Neural cell (in vitro differentiated cells): ENCODE measurements around the gene ZNF468. TPM values are rescaled to one million over a fixed set of nuclear protein-coding genes. Genes with fewer than 3 reads are reported as not detected.
"Not testable (repeated sequence)": the region's sequence is repeated elsewhere in the genome, so short reads cannot be mapped to it uniquely, and the experiment has no call there.

Experiments used
- H2AFZ ChIP-seq: fragments of 200-600, 300-800 bp; sonication (generic), shearing (Covaris generic); 2 replicates; pipeline ENCODE4 v1.6.0; 2014; ENCODE audit warnings: low read depth, mild to moderate bottlenecking, antibody characterized with exemption, low read length, moderate library complexity
- H3F3A ChIP-seq: fragments of 200-600 bp; shearing (Covaris generic); 2 replicates; pipeline ENCODE4 v1.6.1; 2016; ENCODE audit warnings: mild to moderate bottlenecking, moderate library complexity, mixed read lengths, antibody characterized with exemption, low read length; ENCODE audit not compliant: insufficient read depth, poor library complexity, severe bottlenecking
- H3K27ac ChIP-seq: fragments of 200-600, 300-800 bp; sonication (generic), shearing (Covaris generic); 2 replicates; pipeline ENCODE4 v1.5.1; 2014; ENCODE audit warnings: mild to moderate bottlenecking, low read length, moderate library complexity
- H3K27me3 ChIP-seq: fragments of 300-800, 200-600 bp; sonication (generic), shearing (Covaris generic); 2 replicates; pipeline ENCODE4 v1.6.0; 2014; ENCODE audit warnings: mild to moderate bottlenecking, low read depth, low read length, moderate library complexity; ENCODE audit not compliant: insufficient read depth
- H3K36me3 ChIP-seq: fragments of 300-800, 200-600 bp; sonication (generic), shearing (Covaris generic); 2 replicates; pipeline ENCODE4 v1.5.1; 2014; ENCODE audit warnings: mild to moderate bottlenecking, antibody characterized with exemption, low read length, moderate library complexity; ENCODE audit not compliant: insufficient read depth
- H3K4me2 ChIP-seq: fragments of 300-800, 200-600 bp; sonication (generic), shearing (Covaris generic); 2 replicates; pipeline ENCODE4 v1.6.0; 2014; ENCODE audit warnings: mild to moderate bottlenecking, low read length
- H3K4me3 ChIP-seq: fragments of 300-800, 200-600 bp; sonication (generic), shearing (Covaris generic); 2 replicates; pipeline ENCODE4 v1.5.1; 2014; ENCODE audit warnings: mild to moderate bottlenecking, low read length, moderate library complexity
- H3K79me2 ChIP-seq: fragments of 200-600 bp; shearing (Covaris generic); replicated peaks from 2 replicates; pipeline ENCODE4 v1.6.0; 2014; ENCODE audit warnings: mild to moderate bottlenecking, low read length, moderate library complexity; ENCODE audit not compliant: insufficient read depth
- H3K9ac ChIP-seq: fragments of 300-800, 200-600 bp; sonication (generic), shearing (Covaris generic); 2 replicates; pipeline ENCODE4 v1.6.1; 2016; ENCODE audit warnings: mild to moderate bottlenecking, low read length, mixed read lengths
- H3K9me2 ChIP-seq: fragments of 200-600 bp; shearing (Covaris generic); 2 replicates; pipeline ENCODE4 v1.6.1; 2016; ENCODE audit warnings: mild to moderate bottlenecking, low read length, mixed read lengths; ENCODE audit not compliant: insufficient read depth
- H3K9me3 ChIP-seq: fragments of 200-600, 300-800 bp; sonication (generic), shearing (Covaris generic); 2 replicates; pipeline ENCODE4 v1.6.1; 2016; ENCODE audit warnings: mild to moderate bottlenecking, mixed run types, low read length, moderate library complexity, mixed read lengths
- H4K20me1 ChIP-seq: fragments of 200-600 bp; shearing (Covaris generic); 2 replicates; pipeline ENCODE4 v1.6.1; 2016; ENCODE audit warnings: mild to moderate bottlenecking, mixed run types; ENCODE audit not compliant: insufficient read depth
- EP300 ChIP-seq: fragments of 450-650 bp; conservative IDR thresholded peaks from 2 replicates; pipeline ENCODE4 v1.6.1; 2014; ENCODE audit warnings: antibody characterized with exemption, mild to moderate bottlenecking, moderate library complexity; ENCODE audit not compliant: poor library complexity, severe bottlenecking
- EZH2 ChIP-seq: fragments of 200-600, 300-800 bp; shearing (Covaris generic), sonication (generic); IDR thresholded peaks from 2 replicates; pipeline ENCODE4 v1.6.1; 2014; ENCODE audit warnings: antibody characterized with exemption, low read length, borderline replicate concordance, mild to moderate bottlenecking; ENCODE audit not compliant: insufficient read depth, poor library complexity, severe bottlenecking
- MXI1 ChIP-seq: fragments of 450-650 bp; conservative IDR thresholded peaks from 2 replicates; pipeline ENCODE4 v1.6.1; 2014; ENCODE audit warnings: antibody characterized with exemption, mild to moderate bottlenecking; ENCODE audit not compliant: poor library complexity, severe bottlenecking
- POLR2AphosphoS5 ChIP-seq: IDR thresholded peaks from 2 replicates; pipeline ENCODE4 v1.6.1; 2012
- RAD21 ChIP-seq: fragments of 450-650 bp; conservative IDR thresholded peaks from 2 replicates; pipeline ENCODE4 v1.6.1; 2014; ENCODE audit warnings: antibody characterized with exemption, mild to moderate bottlenecking, moderate library complexity
- SMC3 ChIP-seq: fragments of 450-650 bp; conservative IDR thresholded peaks from 2 replicates; pipeline ENCODE4 v1.6.1; 2014; ENCODE audit warnings: antibody characterized with exemption, mild to moderate bottlenecking, moderate library complexity; ENCODE audit not compliant: poor library complexity
- TAF1 ChIP-seq: IDR thresholded peaks from 2 replicates; pipeline ENCODE4 v1.6.1; 2012; ENCODE audit warnings: low read depth
- polyA plus RNA-seq: library from polyadenylated mRNA; depleted of rRNA; stranded (reverse); fragments of >200 nt; gene quantifications from 2 replicates; pipeline ENCODE4 v1.2.3, GENCODE V29; 2014
- TF ChIP-seq, protein P1 (sequence below): IDR thresholded peaks from 2 replicates; pipeline ENCODE4 v1.6.1; 2012; ENCODE audit warnings: borderline replicate concordance
- TF ChIP-seq, protein P2 (sequence below): fragments of 450-650 bp; IDR thresholded peaks from 2 replicates; pipeline ENCODE4 v1.5.1; 2014; ENCODE audit warnings: antibody characterized with exemption, mild to moderate bottlenecking, moderate library complexity; ENCODE audit not compliant: poor library complexity, severe bottlenecking

The ZNF468 gene
- polyA plus RNA-seq, 1 donor from 2014 or later, result 34.5 TPM

DNA sequence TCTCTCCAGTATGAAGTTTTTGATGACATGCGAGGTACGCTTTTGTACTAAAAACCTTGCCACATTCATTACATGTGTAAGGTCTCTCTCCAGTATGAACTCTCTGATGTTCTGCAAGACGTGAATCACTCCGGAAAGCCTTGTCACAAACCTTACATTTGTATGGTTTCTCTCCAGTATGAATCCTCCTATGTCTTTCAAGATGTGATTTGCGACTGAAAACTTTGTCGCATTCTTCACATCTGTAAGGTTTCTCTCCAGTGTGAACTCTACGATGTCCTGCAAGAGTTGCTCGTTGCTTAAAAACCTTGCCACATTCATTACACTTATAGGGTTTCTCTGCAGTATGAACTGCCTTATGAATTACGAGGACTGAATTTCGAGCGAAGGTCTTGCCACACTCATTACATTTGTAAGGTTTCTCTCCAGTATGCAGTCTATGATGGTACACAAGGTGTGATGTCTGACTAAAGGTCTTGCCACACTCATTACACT lies 23.5 kb upstream of the ZNF468 start:
- H4K20me1 ChIP-seq, result no peaks in the 10 kb centered on the region
- TF ChIP-seq, protein P1, sequence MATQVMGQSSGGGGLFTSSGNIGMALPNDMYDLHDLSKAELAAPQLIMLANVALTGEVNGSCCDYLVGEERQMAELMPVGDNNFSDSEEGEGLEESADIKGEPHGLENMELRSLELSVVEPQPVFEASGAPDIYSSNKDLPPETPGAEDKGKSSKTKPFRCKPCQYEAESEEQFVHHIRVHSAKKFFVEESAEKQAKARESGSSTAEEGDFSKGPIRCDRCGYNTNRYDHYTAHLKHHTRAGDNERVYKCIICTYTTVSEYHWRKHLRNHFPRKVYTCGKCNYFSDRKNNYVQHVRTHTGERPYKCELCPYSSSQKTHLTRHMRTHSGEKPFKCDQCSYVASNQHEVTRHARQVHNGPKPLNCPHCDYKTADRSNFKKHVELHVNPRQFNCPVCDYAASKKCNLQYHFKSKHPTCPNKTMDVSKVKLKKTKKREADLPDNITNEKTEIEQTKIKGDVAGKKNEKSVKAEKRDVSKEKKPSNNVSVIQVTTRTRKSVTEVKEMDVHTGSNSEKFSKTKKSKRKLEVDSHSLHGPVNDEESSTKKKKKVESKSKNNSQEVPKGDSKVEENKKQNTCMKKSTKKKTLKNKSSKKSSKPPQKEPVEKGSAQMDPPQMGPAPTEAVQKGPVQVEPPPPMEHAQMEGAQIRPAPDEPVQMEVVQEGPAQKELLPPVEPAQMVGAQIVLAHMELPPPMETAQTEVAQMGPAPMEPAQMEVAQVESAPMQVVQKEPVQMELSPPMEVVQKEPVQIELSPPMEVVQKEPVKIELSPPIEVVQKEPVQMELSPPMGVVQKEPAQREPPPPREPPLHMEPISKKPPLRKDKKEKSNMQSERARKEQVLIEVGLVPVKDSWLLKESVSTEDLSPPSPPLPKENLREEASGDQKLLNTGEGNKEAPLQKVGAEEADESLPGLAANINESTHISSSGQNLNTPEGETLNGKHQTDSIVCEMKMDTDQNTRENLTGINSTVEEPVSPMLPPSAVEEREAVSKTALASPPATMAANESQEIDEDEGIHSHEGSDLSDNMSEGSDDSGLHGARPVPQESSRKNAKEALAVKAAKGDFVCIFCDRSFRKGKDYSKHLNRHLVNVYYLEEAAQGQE, result no peak
- TF ChIP-seq POLR2AphosphoS5 (no peak), EZH2 (no peak), MXI1 (no peak), SMC3 (no peak), EP300 (no peak), RAD21 (no peak), TAF1 (no peak)
- TF ChIP-seq, protein P2, sequence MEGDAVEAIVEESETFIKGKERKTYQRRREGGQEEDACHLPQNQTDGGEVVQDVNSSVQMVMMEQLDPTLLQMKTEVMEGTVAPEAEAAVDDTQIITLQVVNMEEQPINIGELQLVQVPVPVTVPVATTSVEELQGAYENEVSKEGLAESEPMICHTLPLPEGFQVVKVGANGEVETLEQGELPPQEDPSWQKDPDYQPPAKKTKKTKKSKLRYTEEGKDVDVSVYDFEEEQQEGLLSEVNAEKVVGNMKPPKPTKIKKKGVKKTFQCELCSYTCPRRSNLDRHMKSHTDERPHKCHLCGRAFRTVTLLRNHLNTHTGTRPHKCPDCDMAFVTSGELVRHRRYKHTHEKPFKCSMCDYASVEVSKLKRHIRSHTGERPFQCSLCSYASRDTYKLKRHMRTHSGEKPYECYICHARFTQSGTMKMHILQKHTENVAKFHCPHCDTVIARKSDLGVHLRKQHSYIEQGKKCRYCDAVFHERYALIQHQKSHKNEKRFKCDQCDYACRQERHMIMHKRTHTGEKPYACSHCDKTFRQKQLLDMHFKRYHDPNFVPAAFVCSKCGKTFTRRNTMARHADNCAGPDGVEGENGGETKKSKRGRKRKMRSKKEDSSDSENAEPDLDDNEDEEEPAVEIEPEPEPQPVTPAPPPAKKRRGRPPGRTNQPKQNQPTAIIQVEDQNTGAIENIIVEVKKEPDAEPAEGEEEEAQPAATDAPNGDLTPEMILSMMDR, result no peak
- H3K79me2 ChIP-seq, result no peaks in the 10 kb centered on the region
- peaks cover 10% of the 10 kb centered on the region for H3K9me3 ChIP-seq
- no peak overlapping the region for H3K9ac ChIP-seq
- no peak overlapping the region for H3K4me3 ChIP-seq
- peaks cover 29% of the 10 kb centered on the region for H3K36me3 ChIP-seq
- no peak overlapping the region for H3K27ac ChIP-seq
- H3K27me3 ChIP-seq, result no peaks in the 10 kb centered on the region
- no peak overlapping the region for H3K4me2 ChIP-seq
- no peaks in the 10 kb centered on the region for H3K9me2 ChIP-seq
- no peak overlapping the region for H2AFZ ChIP-seq
- no peaks in the 10 kb centered on the region for H3F3A ChIP-seq

GRCh38 chr19:52872996-52873395 lies 15.6 kb upstream of the ZNF468 start:
- not testable (repeated sequence) for H3F3A ChIP-seq, H3K79me2 ChIP-seq, H3K27ac ChIP-seq, H3K9ac ChIP-seq, H3K9me3 ChIP-seq, H2AFZ ChIP-seq, H3K36me3 ChIP-seq, H3K4me2 ChIP-seq, H3K27me3 ChIP-seq, H3K4me3 ChIP-seq, H4K20me1 ChIP-seq, H3K9me2 ChIP-seq

- no peak overlapping the region for H3K4me2 ChIP-seq
- H3K9me3 ChIP-seq, result no peaks in the 10 kb centered on the region
- H3K9me2 ChIP-seq, result no peaks in the 10 kb centered on the region
- H3F3A ChIP-seq, result no peaks in the 10 kb centered on the region
- no peaks in the 10 kb centered on the region for H3K27me3 ChIP-seq
- H3K9ac ChIP-seq, result no peak overlapping the region
- no peaks in the 10 kb centered on the region for H3K36me3 ChIP-seq
- H4K20me1 ChIP-seq, result no peaks in the 10 kb centered on the region
- H2AFZ ChIP-seq, result no peak overlapping the region
- H3K27ac ChIP-seq, result no peak overlapping the region
- no peak overlapping the region for H3K4me3 ChIP-seq
- no peaks in the 10 kb centered on the region for H3K79me2 ChIP-seq
- TF ChIP-seq, protein P1, result no peak
- no peak for TF ChIP-seq TAF1
- TF ChIP-seq EP300, result no peak
- no peak for TF ChIP-seq MXI1
- TF ChIP-seq, protein P2, result no peak
Observed at GRCh38 chr19:52871466-52871865, 14.0 kb upstream of the ZNF468 start.
